Choroid plexus epithelial cell (primary cell): ENCODE data around the gene FAM83B.

Source experiments
- DNase-seq: peaks from one replicate; pipeline ENCODE4 v3.0.0-alpha.2; 2010; ENCODE audit warnings: low read depth
- H3K4me3 ChIP-seq: 2 replicates; pipeline ENCODE4 v1.5.1; 2011; ENCODE audit warnings: low read depth, mild to moderate bottlenecking, control low read depth, low read length, moderate library complexity
- CTCF ChIP-seq: conservative IDR thresholded peaks from 2 replicates; pipeline ENCODE4 v1.5.1; 2011; ENCODE audit warnings: low read depth, mild to moderate bottlenecking, control low read depth, inconsistent platforms, low read length, moderate library complexity

The FAM83B gene

GRCh38 chr6:54875539-54875938, 29.0 kb downstream of the FAM83B start:
- TF ChIP-seq CTCF: no peak
- no peak for DNase-seq
- H3K4me3 ChIP-seq: no peak overlapping the region

- no peak for DNase-seq
- TF ChIP-seq CTCF: no peak
Measured at GRCh38 chr6:54876365-54876764, 29.8 kb downstream of the FAM83B start.

GRCh38 chr6:54876871-54877270, 30.3 kb downstream of the FAM83B start:
- H3K4me3 ChIP-seq: no peak overlapping the region
- TF ChIP-seq CTCF: no peak
- no peak for DNase-seq

More at GRCh38 chr6:54876365-54876764, 29.8 kb downstream of the FAM83B start:
- H3K4me3 ChIP-seq: no peak overlapping the region

- DNase-seq: no peak
- H3K4me3 ChIP-seq: no peak overlapping the region
- no peak for TF ChIP-seq CTCF
Measured at GRCh38 chr6:54877713-54878317, 31.2 kb downstream of the FAM83B start.

- H3K4me3 ChIP-seq: no peak overlapping the region
- TF ChIP-seq CTCF: no peak
Measured at GRCh38 chr6:54878718-54879117, 32.1 kb downstream of the FAM83B start.

GRCh38 chr6:54879188-54879985, 32.8 kb downstream of the FAM83B start:
- no peak for TF ChIP-seq CTCF
- no peak overlapping the region for H3K4me3 ChIP-seq
- DNase-seq: no peak

More at GRCh38 chr6:54878718-54879117, 32.1 kb downstream of the FAM83B start:
- DNase-seq: no peak
